ENCODE measurements around the gene TRAF3.

TRAF3 gene

GRCh38 chr14:102900631-102901571 lies 123.7 kb downstream of the TRAF3 start:
- H3K36me3 Mint-ChIP-seq (ENCODE audit: low read depth), result peaks cover 67% of the 10 kb centered on the region
- H3K4me3 Mint-ChIP-seq, result peak overlapping the region; percentile 35
- no peaks in the 10 kb centered on the region for H3K27me3 Mint-ChIP-seq
- peaks cover 44% of the 10 kb centered on the region for H3K4me1 Mint-ChIP-seq (ENCODE audit: low read depth)
- H3K27ac Mint-ChIP-seq, result peak overlapping the region; percentile 78
- H3K9me3 Mint-ChIP-seq, result no peaks in the 10 kb centered on the region

GRCh38 chr14:102901633-102902032 lies 124.4 kb downstream of the TRAF3 start:
- Mint-ChIP-seq H3K4me3 (peak overlapping the region; percentile 35), H3K9me3 (no peaks in the 10 kb centered on the region), H3K4me1 (ENCODE audit: low read depth) (peaks cover 44% of the 10 kb centered on the region), H3K36me3 (ENCODE audit: low read depth) (peaks cover 66% of the 10 kb centered on the region), H3K27ac (peak overlapping the region; percentile 78), H3K27me3 (no peaks in the 10 kb centered on the region)

GRCh38 chr14:102902086-102902485 lies 124.8 kb downstream of the TRAF3 start:
- H3K27ac Mint-ChIP-seq, result no peak overlapping the region

GRCh38 chr14:102902523-102903247 lies 125.4 kb downstream of the TRAF3 start:
- H3K27me3 Mint-ChIP-seq, result no peaks in the 10 kb centered on the region
- no peak overlapping the region for H3K4me3 Mint-ChIP-seq
- H3K4me1 Mint-ChIP-seq (ENCODE audit: low read depth), result peaks cover 43% of the 10 kb centered on the region
- H3K9me3 Mint-ChIP-seq, result no peaks in the 10 kb centered on the region
- H3K27ac Mint-ChIP-seq, result no peak overlapping the region
- peaks cover 62% of the 10 kb centered on the region for H3K36me3 Mint-ChIP-seq (ENCODE audit: low read depth)

More at GRCh38 chr14:102902086-102902485, 124.8 kb downstream of the TRAF3 start:
- Mint-ChIP-seq H3K4me1 (ENCODE audit: low read depth) (peaks cover 44% of the 10 kb centered on the region), H3K4me3 (no peak overlapping the region), H3K9me3 (no peaks in the 10 kb centered on the region), H3K27me3 (no peaks in the 10 kb centered on the region), H3K36me3 (ENCODE audit: low read depth) (peaks cover 66% of the 10 kb centered on the region)

GRCh38 chr14:102903248-102903888 lies 126.1 kb downstream of the TRAF3 start:
- H3K27ac Mint-ChIP-seq, result peak overlapping the region; percentile 74
- H3K9me3 Mint-ChIP-seq, result no peaks in the 10 kb centered on the region
- H3K27me3 Mint-ChIP-seq, result no peaks in the 10 kb centered on the region
- no peak overlapping the region for H3K4me3 Mint-ChIP-seq
- peaks cover 39% of the 10 kb centered on the region for H3K4me1 Mint-ChIP-seq (ENCODE audit: low read depth)
- peaks cover 62% of the 10 kb centered on the region for H3K36me3 Mint-ChIP-seq (ENCODE audit: low read depth)

GRCh38 chr14:102903889-102904512 lies 126.8 kb downstream of the TRAF3 start:
- Mint-ChIP-seq H3K4me1 (ENCODE audit: low read depth) (peaks cover 33% of the 10 kb centered on the region), H3K9me3 (no peaks in the 10 kb centered on the region), H3K27ac (peak overlapping the region; percentile 74), H3K27me3 (no peaks in the 10 kb centered on the region), H3K4me3 (no peak overlapping the region), H3K36me3 (ENCODE audit: low read depth) (peaks cover 57% of the 10 kb centered on the region)

- Mint-ChIP-seq H3K9me3 (no peaks in the 10 kb centered on the region), H3K4me1 (ENCODE audit: low read depth) (peaks cover 25% of the 10 kb centered on the region), H3K27me3 (no peaks in the 10 kb centered on the region), H3K27ac (no peak overlapping the region), H3K4me3 (no peak overlapping the region), H3K36me3 (ENCODE audit: low read depth) (peaks cover 50% of the 10 kb centered on the region)
These were observed 128.2 kb downstream of the TRAF3 start for GRCh38 chr14:102905116-102906108.

GRCh38 chr14:102906616-102907302 lies 129.5 kb downstream of the TRAF3 start:
- Mint-ChIP-seq H3K27me3 (no peaks in the 10 kb centered on the region), H3K9me3 (no peaks in the 10 kb centered on the region), H3K27ac (no peak overlapping the region), H3K4me1 (ENCODE audit: low read depth) (peaks cover 12% of the 10 kb centered on the region), H3K4me3 (no peak overlapping the region), H3K36me3 (ENCODE audit: low read depth) (peaks cover 48% of the 10 kb centered on the region)

- Mint-ChIP-seq H3K27me3 (no peaks in the 10 kb centered on the region), H3K9me3 (no peaks in the 10 kb centered on the region), H3K4me1 (ENCODE audit: low read depth) (peaks cover 8% of the 10 kb centered on the region), H3K27ac (no peak overlapping the region), H3K36me3 (ENCODE audit: low read depth) (peaks cover 48% of the 10 kb centered on the region), H3K4me3 (no peak overlapping the region)
These were observed 130.1 kb downstream of the TRAF3 start for GRCh38 chr14:102907303-102907844.

- Mint-ChIP-seq H3K4me3 (no peak overlapping the region), H3K9me3 (no peaks in the 10 kb centered on the region), H3K27me3 (no peaks in the 10 kb centered on the region), H3K27ac (no peak overlapping the region), H3K36me3 (ENCODE audit: low read depth) (peaks cover 40% of the 10 kb centered on the region), H3K4me1 (ENCODE audit: low read depth) (peaks cover under 1% of the 10 kb centered on the region)
These were observed 130.9 kb downstream of the TRAF3 start for GRCh38 chr14:102907980-102908730.

GRCh38 chr14:102908766-102909455 lies 131.7 kb downstream of the TRAF3 start:
- peaks cover 33% of the 10 kb centered on the region for H3K36me3 Mint-ChIP-seq (ENCODE audit: low read depth)
- no peaks in the 10 kb centered on the region for H3K4me1 Mint-ChIP-seq (ENCODE audit: low read depth)
- no peak overlapping the region for H3K27ac Mint-ChIP-seq
- H3K9me3 Mint-ChIP-seq, result no peaks in the 10 kb centered on the region
- H3K27me3 Mint-ChIP-seq, result no peaks in the 10 kb centered on the region
- no peak overlapping the region for H3K4me3 Mint-ChIP-seq

GRCh38 chr14:102909462-102909861 lies 132.2 kb downstream of the TRAF3 start:
- Mint-ChIP-seq H3K4me3 (no peak overlapping the region), H3K27ac (no peak overlapping the region), H3K27me3 (no peaks in the 10 kb centered on the region), H3K4me1 (ENCODE audit: low read depth) (no peaks in the 10 kb centered on the region), H3K36me3 (ENCODE audit: low read depth) (peaks cover 32% of the 10 kb centered on the region), H3K9me3 (no peaks in the 10 kb centered on the region)

All from stimulated activated naive CD8-positive, alpha-beta T cell treated with anti-CD3 and anti-CD28 coated beads, Interleukin-15, Interleukin-2, amounts not matched to agents 100 ng/mL and 50 ng/mL, for 24 hours (primary cell).